ENCODE results near the gene ALPK3. TPM values are rescaled to one million over a fixed set of nuclear protein-coding genes. Genes with fewer than 3 reads are reported as not detected.
A peak's percentile ranks its signal among the peaks of the same experiment; 100 is the strongest.
"Not testable (repeated sequence)": the region's sequence is repeated elsewhere in the genome, so short reads cannot be mapped to it uniquely, and the experiment has no call there.

ALPK3 gene
- total and polyA plus RNA-seq, 2 donors (not counting 3 experiments of a cell fraction or from before 2014, with no cell fraction given) = 18.4 to 36.2 TPM

GRCh38 chr15:84845631-84846030 is 28.5 kb downstream of the ALPK3 start:
- not testable (repeated sequence) for H3K9me3 ChIP-seq (replicated peaks; ENCODE audit: control insufficient read depth, insufficient read depth, low read length); H3K4me1 ChIP-seq (ENCODE audit: control insufficient read depth, extremely low read depth, insufficient read depth, low read length); H3K9ac ChIP-seq (replicated peaks; ENCODE audit: extremely low read depth, insufficient read depth, low read length); H3K36me3 ChIP-seq (ENCODE audit: control insufficient read depth in 2 of 2, extremely low read depth in 1 of 2, insufficient read depth in 2 of 2, low read length in 2 of 2); H3K27me3 ChIP-seq (ENCODE audit: control insufficient read depth in 2 of 2, insufficient read depth in 2 of 2, low read length in 2 of 2); H3K79me2 ChIP-seq (ENCODE audit: control insufficient read depth, insufficient read depth, low read length); H4K20me1 ChIP-seq (replicated peaks; ENCODE audit: control insufficient read depth, extremely low read depth, insufficient read depth, low read length); H2AFZ ChIP-seq (ENCODE audit: low read depth, low read length); H3K9me1 ChIP-seq (replicated peaks; ENCODE audit: control insufficient read depth, extremely low read depth, insufficient read depth, low read length); BruUV-seq (replicated peaks); H3K27ac ChIP-seq (ENCODE audit: insufficient read depth, low read depth, low read length); H3K4me3 ChIP-seq (replicated peaks in 1 of 3; ENCODE audit: insufficient read depth in 1 of 3, low read depth in 1 of 3, low read length in 3 of 3); H3K4me2 ChIP-seq (ENCODE audit: insufficient read depth, low read length)
- intact Hi-C loops (cut with micrococcal nuclease) (loop anchor here (1.0 to 2.0 kb wide), 4 partner anchors 67 to 257 kb away; no protein-coding TSS in a partner anchor), dilution Hi-C loops (cut with MboI; ENCODE audit: extremely low pct_ligation_motif_present, low sequenced_read_pairs) (loop anchor here (25.0 kb wide), 1 partner anchor 117 kb away; no protein-coding TSS in a partner anchor)
- DNase-seq (ENCODE audit: low read depth, low spot score) (peak; percentile 51), FAIRE-seq (peak; percentile 54)
- peak; percentile 56 to 57 for TF ChIP-seq CTCF (IDR thresholded peaks at IDR 0.05; ENCODE audit: extremely low read depth in 1 of 2, insufficient read depth in 1 of 2, low read depth in 1 of 2, low read length in 2 of 2)
- CTCF ChIA-PET = interaction anchor here (0.8 to 4.3 kb wide), 14 partner anchors 9 to 323 kb away, joined by 3 to 44 read pairs (median 4); no protein-coding TSS in a partner anchor
- POLR2A ChIA-PET = interaction anchor here (0.7 kb wide), 1 partner anchor 275 kb away, joined by 5 read pairs; no protein-coding TSS in a partner anchor

- H3K9me3 ChIP-seq (replicated peaks; ENCODE audit: control insufficient read depth, insufficient read depth, low read length) = peaks cover 2% of the 10 kb centered on the region
- no peak for TF ChIP-seq POLR2AphosphoS5 (IDR thresholded peaks at IDR 0.05; ENCODE audit: insufficient read depth, low read depth, low read length)
- no peak for TF ChIP-seq JUN (IDR thresholded peaks at IDR 0.05; ENCODE audit: borderline replicate concordance, insufficient read depth, insufficient read length, low read depth)
- no peak for TF ChIP-seq FOS (IDR thresholded peaks at IDR 0.05; ENCODE audit: borderline replicate concordance, insufficient read depth, low read length)
- no peak for TF ChIP-seq GATA2 (IDR thresholded peaks at IDR 0.05; ENCODE audit: insufficient read depth, insufficient read length, low read depth, low read length)
- no peak for TF ChIP-seq MAX (IDR thresholded peaks at IDR 0.05; ENCODE audit: insufficient read depth, insufficient read length)
- no peak for TF ChIP-seq CTCF (IDR thresholded peaks at IDR 0.05; ENCODE audit: extremely low read depth in 1 of 2, insufficient read depth in 1 of 2, low read depth in 1 of 2, low read length in 2 of 2)
- TF ChIP-seq POLR2A (IDR thresholded peaks at IDR 0.05; ENCODE audit: low read depth, low read length) = no peak
- no peak for TF ChIP-seq EZH2 (IDR thresholded peaks at IDR 0.05; ENCODE audit: borderline replicate concordance, low read depth, low read length, severe bottlenecking)
- TF ChIP-seq MYC (IDR thresholded peaks at IDR 0.05; ENCODE audit: low read depth, low read length) = no peak
- peaks cover 0 to 3% of the 10 kb centered on the region in 2 experiments for H3K36me3 ChIP-seq (ENCODE audit: control insufficient read depth in 2 of 2, extremely low read depth in 1 of 2, insufficient read depth in 2 of 2, low read length in 2 of 2)
- no peaks in the 10 kb centered on the region for H3K9me1 ChIP-seq (replicated peaks; ENCODE audit: control insufficient read depth, extremely low read depth, insufficient read depth, low read length)
- POLR2A ChIA-PET = no interaction called here
- H3K4me2 ChIP-seq (ENCODE audit: insufficient read depth, low read length) = no peak overlapping the region
- FAIRE-seq (no peak), DNase-seq (ENCODE audit: low read depth, low spot score) (no peak)
- dilution Hi-C loops (cut with MboI; ENCODE audit: extremely low pct_ligation_motif_present, low sequenced_read_pairs) = loop anchor here (25.0 kb wide), 1 partner anchor 116 kb away; no protein-coding TSS in a partner anchor
- intact Hi-C loops (cut with micrococcal nuclease) = no loop called here
- no peaks in the 10 kb centered on the region for H3K79me2 ChIP-seq (ENCODE audit: control insufficient read depth, insufficient read depth, low read length)
- H2AFZ ChIP-seq (ENCODE audit: low read depth, low read length) = no peak overlapping the region
- no peak overlapping the region for H3K4me3 ChIP-seq (replicated peaks in 1 of 3; ENCODE audit: insufficient read depth in 1 of 3, low read depth in 1 of 3, low read length in 3 of 3)
- no peaks in the 10 kb centered on the region for H3K27me3 ChIP-seq (ENCODE audit: control insufficient read depth in 2 of 2, insufficient read depth in 2 of 2, low read length in 2 of 2)
- BruUV-seq (replicated peaks) = no TSS peak
- CTCF ChIA-PET = interaction anchor here (1.4 to 4.3 kb wide), 4 partner anchors 66 to 109 kb away, joined by 4 to 44 read pairs (median 10); no protein-coding TSS in a partner anchor
- no peaks in the 10 kb centered on the region for H3K4me1 ChIP-seq (ENCODE audit: control insufficient read depth, extremely low read depth, insufficient read depth, low read length)
- no peak overlapping the region for H3K9ac ChIP-seq (replicated peaks; ENCODE audit: extremely low read depth, insufficient read depth, low read length)
- no peaks in the 10 kb centered on the region for H4K20me1 ChIP-seq (replicated peaks; ENCODE audit: control insufficient read depth, extremely low read depth, insufficient read depth, low read length)
- no peak overlapping the region for H3K27ac ChIP-seq (ENCODE audit: insufficient read depth, low read depth, low read length)
These were observed 29.1 kb downstream of the ALPK3 start for GRCh38 chr15:84846269-84846668.

Data from endothelial cell of umbilical vein (primary cell).